Psoas muscle (tissue), 8 donors: ENCODE measurements around the gene SNX19. TPM values are rescaled to one million over a fixed set of nuclear protein-coding genes. Genes with fewer than 3 reads are reported as not detected.

Source experiments
- ATAC-seq, 4 donors: fragments of 200-7000 bp; cut with Tn5 transposase; one replicate each; pipeline ENCODE4 v1.9.1; 2020; ENCODE audit warnings: moderate library complexity in 3 of 4, mild to moderate bottlenecking in 2 of 4
- DNase-seq, 2 donors: peaks; one replicate each; pipeline ENCODE4 v3.0.0-alpha.2; 2020
- H3K27ac ChIP-seq: fragments of 200-600 bp; one replicate; pipeline ENCODE4 v1.8.0; 2022
- H3K27me3 ChIP-seq, 3 donors: fragments of 200-600 bp in 1 of 3; one replicate each; pipeline versions ENCODE4 v1.6.1 to v1.8.0; 2013 to 2022; ENCODE audit warnings: low read length in 2 of 3, mild to moderate bottlenecking in 2 of 3, moderate library complexity in 1 of 3; ENCODE audit not compliant: insufficient read depth in 3 of 3
- H3K36me3 ChIP-seq, 2 donors: fragments of 200-600 bp in 1 of 2; one replicate each; pipeline versions ENCODE4 v1.6.1 to v1.8.0; 2013 to 2022; ENCODE audit warnings: low read depth in 1 of 2, mild to moderate bottlenecking in 1 of 2, moderate library complexity in 1 of 2; ENCODE audit not compliant: insufficient read depth in 1 of 2
- H3K4me1 ChIP-seq: fragments of 200-600 bp; one replicate; pipeline ENCODE4 v1.8.0; 2022
- H3K4me3 ChIP-seq: fragments of 200-600 bp; one replicate; pipeline ENCODE4 v1.8.0; 2022; ENCODE audit warnings: mild to moderate bottlenecking
- H3K9me3 ChIP-seq: fragments of 200-600 bp; one replicate; pipeline ENCODE4 v1.8.0; 2022
- CTCF ChIP-seq: fragments of 200-600 bp; IDR thresholded peaks from one replicate; pipeline ENCODE4 v1.8.0; 2022; ENCODE audit warnings: antibody characterized with exemption
- WGBS, 3 donors: extraction: QIAGEN DNeasy Blood & Tissue Kit; methylation state at CpG; one replicate each; pipeline versions ENCODE4 v1.1.6 to v1.1.7; 2013; 5-methylcytosine and 5-hydroxymethylcytosine counted together
- intact Hi-C, 2 donors: fragments of 100-400 bp; cut with DNase I; formaldehyde crosslinking; loops; one replicate each; pipeline versions ENCODE4 v1.11.0 to v1.14.2; 2022
- polyA plus RNA-seq, 3 donors: library from polyadenylated mRNA; stranded (reverse); fragments of 200-250 nt; gene quantifications; one replicate each; pipeline ENCODE4 v1.2.3, GENCODE V29; 2013
- total RNA-seq, 4 donors: library from RNA; stranded (reverse); fragmentation: NEBNext Ultra II Directional in 2 of 4; extraction: Animal tissue kit (Norgen Biotek cat#: 25700) in 2 of 4; gene quantifications; one replicate each; pipeline versions ENCODE4 v1.2.1 to v1.2.4, GENCODE V29; 2021 to 2023
- donor health status: healthy with polysubstance abuse.
- donor health status: DM: no; HTN: no; CAD: no; lungs with moderate emphysema.
- donor health status: Bipolar disorder and iron deficiency.
- donor health status: healthy.
- donor health status: DM: yes; HTN: yes; CAD: no.
- donor health status: DM: no; HTN: no; CAD: no.
- donor health status: DM: no; HTN: no; CAD: no.
- donor health status: DM: yes; HTN: yes; CAD: no.

SNX19 gene
- total and polyA plus RNA-seq, 7 donors = 21.4 to 66.2 (median 36.0) TPM

- WGBS, 3 donors = 84 to 89% (median 87%) methylated on average over 7 of the region's 7 CpGs
- Histone ChIP-seq H3K27ac (peak overlapping the region; percentile 89), H3K4me3 (no peak overlapping the region), H3K27me3 (no peaks in the 10 kb centered on the region), H3K9me3 (no peaks in the 10 kb centered on the region), H3K36me3 (peaks cover 29 to 75% of the 10 kb centered on the region in 2 donors), H3K4me1 (peaks cover 31% of the 10 kb centered on the region)
- TF ChIP-seq CTCF = no peak
- ATAC-seq = no peak
- intact Hi-C loops = no loop called here
- DNase-seq = no peak
Measured at GRCh38 chr11:130874955-130875531, 41.2 kb downstream of the SNX19 start.

GRCh38 chr11:130874396-130874795 is 41.9 kb downstream of the SNX19 start:
- Histone ChIP-seq H3K4me1 (peaks cover 31% of the 10 kb centered on the region), H3K9me3 (no peaks in the 10 kb centered on the region), H3K36me3 (peaks cover 23 to 70% of the 10 kb centered on the region in 2 donors), H3K27me3 (no peaks in the 10 kb centered on the region), H3K27ac (peak overlapping the region; percentile 89), H3K4me3 (no peak overlapping the region)
- DNase-seq = no peak
- 37 to 69% (median 65%) methylated on average over 1 of the region's 1 CpG for WGBS, 3 donors
- TF ChIP-seq CTCF = no peak
- intact Hi-C loops = no loop called here
- no peak for ATAC-seq

GRCh38 chr11:130873761-130874160 is 42.5 kb downstream of the SNX19 start:
- DNase-seq = no peak
- WGBS, 3 donors = 81 to 98% (median 94%) methylated on average over 1 of the region's 1 CpG
- H3K36me3 ChIP-seq = peaks cover 20 to 63% of the 10 kb centered on the region in 2 donors
- H3K4me3 ChIP-seq = no peak overlapping the region
- H3K27me3 ChIP-seq = no peaks in the 10 kb centered on the region
- H3K9me3 ChIP-seq = no peaks in the 10 kb centered on the region
- ATAC-seq = no peak
- H3K27ac ChIP-seq = peak overlapping the region; percentile 89
- H3K4me1 ChIP-seq = peaks cover 31% of the 10 kb centered on the region
- TF ChIP-seq CTCF = no peak
- intact Hi-C loops = no loop called here

- ATAC-seq (peak; percentile 67 to 85 (median 72)), DNase-seq (no peak)
- Histone ChIP-seq H3K4me3 (no peak overlapping the region), H3K9me3 (no peaks in the 10 kb centered on the region), H3K4me1 (peaks cover 31% of the 10 kb centered on the region), H3K27ac (peak overlapping the region; percentile 89), H3K27me3 (no peaks in the 10 kb centered on the region), H3K36me3 (peaks cover 16 to 56% of the 10 kb centered on the region in 2 donors)
- TF ChIP-seq CTCF = no peak
- WGBS, 3 donors = 23 to 43% (median 28%) methylated on average over 6 of the region's 6 CpGs
- intact Hi-C loops = no loop called here
Measured at GRCh38 chr11:130872981-130873380, 43.3 kb downstream of the SNX19 start.

GRCh38 chr11:130872513-130872912 is 43.8 kb downstream of the SNX19 start:
- ATAC-seq (peak; percentile 23 to 32 (median 31)), DNase-seq (no peak)
- H3K4me1 ChIP-seq = peaks cover 34% of the 10 kb centered on the region
- intact Hi-C loops = no loop called here
- H3K36me3 ChIP-seq = peaks cover 15 to 51% of the 10 kb centered on the region in 2 donors
- WGBS, 3 donors = 34 to 39% (median 35%) methylated on average over 6 of the region's 6 CpGs
- peak overlapping the region; percentile 89 for H3K27ac ChIP-seq
- no peak overlapping the region for H3K4me3 ChIP-seq
- TF ChIP-seq CTCF = no peak
- no peaks in the 10 kb centered on the region for H3K9me3 ChIP-seq
- H3K27me3 ChIP-seq = no peaks in the 10 kb centered on the region
